T47D (cell line): ENCODE results near the gene FNBP1L.

ENCODE experiments used
- DNase-seq, 2 experiments: peaks; one replicate each; pipeline versions ENCODE4 v3.0.0 to v3.0.0-alpha.2; 2011 to 2012; ENCODE audit warnings: low read depth in 1 of 2, low spot score in 1 of 2
- JUND ChIP-seq: IDR thresholded peaks from 2 replicates; pipeline ENCODE4 v1.6.1; 2012; ENCODE audit warnings: low read depth
- in situ Hi-C: cut with HindIII; loops from 2 replicates; pipeline ENCODE4 v1.10.0; 2016; ENCODE audit warnings: low sequenced_read_pairs, low pct_unique_long_range_greater_than_20kb

Gene FNBP1L

GRCh38 chr1:93447481-93448291 is at the start of gene FNBP1L:
FNBP1L (plus strand) TSS chr1:93448118; CDS start chr1:93448282, 164 bp downstream.
- DNase-seq, result peak; percentile 66 to 84
- no peak for TF ChIP-seq JUND
- in situ Hi-C loops, result no loop called here

- in situ Hi-C loops, result no loop called here
- peak; percentile 16 to 93 for DNase-seq
- peak; percentile 62; the same call in 1 of the 2 replicates for TF ChIP-seq JUND
Measured at GRCh38 chr1:93399781-93400180, 48.1 kb upstream of the FNBP1L start.

DNA sequence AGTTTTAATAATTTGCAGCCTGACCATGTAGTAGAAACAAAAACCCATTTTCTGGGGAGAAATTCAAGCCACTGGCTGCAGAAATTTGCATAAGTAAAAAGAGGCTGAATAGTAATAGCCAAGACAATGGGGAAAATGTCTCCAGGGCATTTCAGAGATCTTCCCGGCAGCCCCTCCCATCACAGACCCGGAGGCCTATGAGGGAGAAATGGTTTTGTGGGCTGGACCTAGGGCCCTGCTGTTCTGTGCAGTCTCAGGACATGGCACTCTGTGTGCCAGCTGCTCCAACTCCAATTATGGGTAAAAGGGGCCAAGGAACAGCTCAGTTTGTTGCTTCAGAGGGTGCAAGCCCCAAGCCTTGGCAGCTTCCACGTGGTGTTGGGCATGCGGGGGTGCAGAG is 39.7 kb upstream of the FNBP1L start:
- TF ChIP-seq JUND, result no peak
- in situ Hi-C loops, result no loop called here
- no peak for DNase-seq

GRCh38 chr1:93411000-93411399 is 36.9 kb upstream of the FNBP1L start:
- TF ChIP-seq JUND, result no peak
- in situ Hi-C loops, result no loop called here
- no peak for DNase-seq

- in situ Hi-C loops, result no loop called here
- TF ChIP-seq JUND, result no peak
- no peak for DNase-seq
Measured at GRCh38 chr1:93414749-93415148, 33.2 kb upstream of the FNBP1L start.

- in situ Hi-C loops, result no loop called here
- no peak for TF ChIP-seq JUND
- no peak for DNase-seq
Measured at GRCh38 chr1:93415296-93415695, 32.6 kb upstream of the FNBP1L start.

DNA sequence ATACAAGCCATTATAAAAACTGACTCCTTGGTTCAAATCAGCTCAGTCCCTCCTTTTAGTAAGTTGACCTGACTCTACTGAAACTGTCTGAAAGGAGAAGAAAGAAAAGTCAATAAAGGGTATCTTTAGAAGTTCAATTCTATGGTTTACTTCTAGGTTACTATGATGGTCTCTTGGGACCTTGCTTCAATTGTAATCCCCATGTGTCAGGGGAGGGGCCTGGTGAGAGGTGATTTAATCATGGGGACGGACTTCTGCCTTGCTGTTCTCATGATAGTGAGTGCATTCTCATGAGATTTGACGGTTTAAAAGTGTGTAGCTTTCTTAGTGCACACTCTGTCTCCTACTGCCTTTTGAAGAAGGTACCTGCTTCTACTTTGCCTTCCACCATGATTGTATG is 31.7 kb upstream of the FNBP1L start:
- TF ChIP-seq JUND, result no peak
- in situ Hi-C loops, result no loop called here
- no peak for DNase-seq

GRCh38 chr1:93419344-93419743 is 28.6 kb upstream of the FNBP1L start:
- in situ Hi-C loops, result no loop called here
- TF ChIP-seq JUND, result no peak
- DNase-seq, result no peak

DNA sequence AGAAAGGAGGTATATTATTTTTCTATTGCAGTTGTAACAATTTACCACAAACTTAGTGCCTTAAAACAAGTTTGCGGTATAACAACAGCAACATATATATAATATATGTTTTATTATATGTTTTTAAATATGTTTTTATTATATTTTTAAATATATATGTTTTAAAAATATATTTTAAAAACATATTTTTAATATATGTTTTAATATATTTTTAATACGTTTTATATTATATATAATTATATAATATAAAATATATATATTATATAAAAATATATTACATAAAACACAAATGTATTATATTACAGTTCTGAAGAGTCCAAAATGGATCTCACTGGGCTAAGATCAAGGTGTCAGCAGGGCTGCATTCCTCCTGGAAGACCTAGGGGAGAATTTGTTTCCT is 27.5 kb upstream of the FNBP1L start:
- no peak for DNase-seq
- in situ Hi-C loops, result no loop called here
- TF ChIP-seq JUND, result no peak

DNA sequence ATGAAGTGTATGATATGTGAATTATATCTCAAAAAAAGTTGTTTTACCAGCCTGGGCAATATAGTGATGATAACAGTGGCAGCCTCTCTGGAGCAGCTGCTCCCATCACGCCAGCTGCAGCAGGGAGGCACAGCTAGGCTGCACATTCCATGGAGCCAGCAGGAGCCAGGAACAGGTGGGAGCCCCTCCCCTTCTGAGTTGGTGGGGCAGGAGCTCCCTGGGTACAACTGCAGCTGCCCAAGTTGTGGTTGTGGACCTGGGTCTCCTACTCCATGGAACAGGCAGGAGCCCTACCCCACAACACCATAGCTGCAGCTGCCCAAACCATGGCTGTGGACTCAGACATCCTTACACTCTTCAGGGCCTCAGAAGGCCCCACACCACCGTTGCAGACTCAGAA is 21.7 kb upstream of the FNBP1L start:
- TF ChIP-seq JUND, result no peak
- in situ Hi-C loops, result no loop called here
- DNase-seq, result no peak

DNA sequence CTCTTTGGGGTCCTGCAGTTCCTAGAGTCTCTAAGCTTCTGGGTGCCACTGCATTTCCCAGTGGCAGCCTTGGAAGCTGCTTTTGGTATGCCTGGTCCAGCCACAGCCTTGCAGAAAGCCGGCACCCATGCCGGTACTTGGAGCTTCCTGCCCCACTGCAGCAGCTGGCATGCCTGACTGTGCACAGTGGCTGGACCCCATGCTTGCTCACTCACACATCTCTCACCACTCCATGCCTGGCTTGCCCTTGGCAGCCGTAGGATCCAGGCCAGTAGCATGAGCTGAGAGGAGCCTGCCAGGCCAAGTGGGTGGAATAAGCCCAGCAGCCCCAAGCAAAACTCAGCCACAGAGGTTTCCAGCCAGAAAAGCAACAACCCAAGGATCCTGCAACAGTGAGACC is 20.3 kb upstream of the FNBP1L start:
- no peak for DNase-seq
- no peak for TF ChIP-seq JUND
- in situ Hi-C loops, result no loop called here

- peak in 1 of 2 experiments; percentile 24 for DNase-seq
- in situ Hi-C loops, result no loop called here
- TF ChIP-seq JUND, result no peak
Measured at GRCh38 chr1:93433407-93433961, 14.4 kb upstream of the FNBP1L start.

GRCh38 chr1:93434088-93434487 is 13.8 kb upstream of the FNBP1L start:
- in situ Hi-C loops, result no loop called here

DNA sequence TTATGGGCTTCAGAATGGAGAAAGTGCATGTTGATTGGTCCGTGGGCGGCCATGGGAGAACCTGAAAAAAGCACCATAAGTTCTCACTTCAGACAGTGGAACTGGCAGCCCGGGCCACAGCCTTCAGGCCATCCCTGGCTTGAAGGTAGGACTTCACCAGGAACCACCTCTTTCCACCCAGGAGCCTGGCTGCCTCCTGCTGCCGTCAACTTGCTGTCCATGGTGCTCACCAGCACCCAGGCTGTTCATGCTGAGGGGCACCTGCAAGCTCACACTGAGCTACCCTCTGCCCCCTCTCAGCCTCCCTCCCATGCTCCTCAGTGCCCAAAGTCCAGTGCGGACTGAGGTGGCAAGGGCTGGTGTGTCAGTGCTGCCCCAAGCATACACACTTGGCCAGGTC is 12.9 kb upstream of the FNBP1L start:
- TF ChIP-seq JUND, result no peak
- DNase-seq, result no peak
- in situ Hi-C loops, result no loop called here

More at GRCh38 chr1:93434088-93434487, 13.8 kb upstream of the FNBP1L start:
- no peak for DNase-seq
- no peak for TF ChIP-seq JUND
